Fibroblast of lung (primary cell): Measurements from ENCODE around the gene CLEC4D.

Experiments used
- CTCF ChIP-seq, 2 donors: IDR thresholded peaks in 1 of 2; conservative IDR thresholded peaks in 1 of 2; 1 replicate in 1 of 2; 2 replicates in 1 of 2; pipeline ENCODE4 v1.5.1; 2011 to 2012; ENCODE audit warnings: low read length in 2 of 2, control low read depth in 1 of 2, inconsistent platforms in 1 of 2, low read depth in 1 of 2, mild to moderate bottlenecking in 1 of 2
- EZH2 ChIP-seq: IDR thresholded peaks from 2 replicates; pipeline ENCODE4 v1.5.1; 2012; ENCODE audit warnings: low read length, control low read depth, mild to moderate bottlenecking; ENCODE audit errors: missing control alignments

- TF ChIP-seq CTCF (conservative IDR thresholded peaks at IDR 0.05 in 1 of 2, IDR thresholded peaks at IDR 0.05 in 1 of 2; ENCODE audit: low read depth in 1 of 2, low read length in 2 of 2): no peak
- TF ChIP-seq EZH2: no peak
These were observed 34.9 kb downstream of the CLEC4D start for GRCh38 chr12:8548192-8548591.
